COLO668 (cell line): ENCODE results near the gene NPAT.
A peak's percentile ranks its signal among the peaks of the same experiment; 100 is the strongest.
"Not testable (repeated sequence)": the region's sequence is repeated elsewhere in the genome, so short reads cannot be mapped to it uniquely, and the experiment has no call there.

ENCODE experiments used
- DNase-seq: peaks from one replicate; lab custom pipeline; 2025; ENCODE audit not compliant: unreplicated experiment; lab: John Stamatoyannopoulos, UW

Gene NPAT

DNA sequence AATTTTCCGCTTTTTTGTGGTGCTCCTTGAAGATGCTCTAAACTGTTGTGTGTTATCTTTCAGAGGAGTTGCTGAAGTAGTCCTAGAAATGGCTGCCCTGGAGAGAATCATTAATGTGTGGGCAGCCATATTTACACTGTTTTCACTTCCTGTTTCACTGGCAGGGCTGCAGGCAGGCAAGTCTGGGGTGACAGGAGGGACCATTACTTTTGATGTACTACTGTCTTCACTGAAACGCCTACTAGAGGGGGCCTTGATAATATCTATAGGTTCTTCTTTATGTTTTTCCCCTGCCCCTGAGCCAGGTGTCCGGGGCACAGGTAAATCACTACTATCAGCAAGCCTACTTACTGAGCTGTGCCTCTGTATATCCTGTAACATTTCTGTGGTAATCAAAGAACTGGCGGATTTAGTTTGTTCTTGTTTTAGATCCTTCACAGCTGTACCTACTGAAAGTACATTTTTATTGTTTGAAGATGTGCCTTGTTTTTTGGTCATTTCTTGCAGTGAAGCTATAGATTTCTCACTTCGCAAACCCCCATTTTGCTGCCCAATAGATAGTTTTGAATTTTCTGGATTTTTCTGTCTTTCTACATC is 61.4 kb downstream of the NPAT start:
- DNase-seq = no peak

DNA sequence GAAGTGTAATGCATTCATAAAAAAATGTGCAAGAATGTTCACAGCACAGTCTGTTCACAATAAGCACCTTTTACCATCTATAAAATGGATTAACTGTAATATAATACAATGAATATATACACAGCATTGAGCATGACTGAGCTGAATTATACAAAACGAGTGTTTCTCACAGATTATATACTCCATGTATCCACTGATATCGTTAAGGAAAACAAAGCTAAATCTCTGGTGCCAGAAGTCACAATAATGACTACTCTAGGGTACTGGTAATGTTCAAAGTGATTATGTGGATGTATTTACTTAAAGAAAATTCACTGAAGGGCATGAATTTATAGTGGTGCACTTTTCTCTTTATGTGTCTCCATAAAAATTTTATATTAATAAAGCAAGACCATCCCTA is 67.8 kb downstream of the NPAT start:
- DNase-seq = no peak

DNA sequence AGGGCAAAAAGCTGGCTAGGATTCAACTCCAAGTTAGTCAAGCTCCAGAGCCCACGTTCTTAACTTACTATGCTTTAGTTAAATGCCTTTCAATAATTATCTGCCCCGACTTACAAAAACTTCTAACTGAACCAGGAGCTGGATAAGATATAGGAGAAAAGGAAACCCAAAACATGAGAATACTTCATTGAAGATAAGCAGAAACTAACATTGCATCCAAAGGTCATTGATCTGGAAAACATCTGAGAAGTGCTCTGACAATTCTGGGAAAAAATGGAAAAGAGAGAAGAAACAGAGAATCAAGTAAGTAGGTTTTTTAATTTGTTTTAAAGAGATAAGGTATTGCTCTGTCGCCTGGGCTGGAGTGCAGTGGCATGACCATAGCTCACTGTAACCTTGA is 73.9 kb downstream of the NPAT start:
- DNase-seq = no peak

DNA sequence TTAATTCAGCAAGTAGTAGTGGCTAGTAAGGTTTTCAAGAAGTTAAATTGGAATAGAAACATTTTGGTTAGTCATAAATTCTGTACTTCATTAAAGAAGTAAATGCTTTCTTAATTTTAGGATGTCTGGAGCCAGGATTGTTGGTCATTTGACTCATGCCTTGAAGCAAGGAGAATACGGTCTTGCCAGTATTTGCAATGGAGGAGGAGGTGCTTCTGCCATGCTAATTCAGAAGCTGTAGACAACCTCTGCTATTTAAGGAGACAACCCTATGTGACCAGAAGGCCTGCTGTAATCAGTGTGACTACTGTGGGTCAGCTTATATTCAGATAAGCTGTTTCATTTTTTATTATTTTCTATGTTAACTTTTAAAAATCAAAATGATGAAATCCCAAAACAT is 75.3 kb downstream of the NPAT start:
- DNase-seq = no peak

DNA sequence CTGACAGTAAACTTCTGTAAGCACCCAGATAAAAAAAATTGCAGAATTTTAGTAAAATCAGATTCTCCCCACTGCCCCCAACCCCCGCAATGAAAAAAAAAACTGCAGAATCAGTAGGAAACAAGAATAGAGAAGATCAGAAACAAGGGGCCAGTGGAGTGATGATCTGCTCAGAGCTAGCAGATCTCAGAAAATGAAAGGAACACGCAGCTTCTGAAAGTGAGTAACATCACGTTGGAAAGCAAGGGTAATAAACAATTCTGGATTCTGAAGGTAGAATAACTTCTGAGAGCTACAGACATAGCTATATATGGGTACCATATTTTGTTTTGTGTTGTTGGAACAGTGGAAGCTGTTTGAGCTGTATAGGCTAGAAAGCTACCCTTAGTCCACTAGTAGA is 77.8 kb downstream of the NPAT start:
- no peak for DNase-seq

DNA sequence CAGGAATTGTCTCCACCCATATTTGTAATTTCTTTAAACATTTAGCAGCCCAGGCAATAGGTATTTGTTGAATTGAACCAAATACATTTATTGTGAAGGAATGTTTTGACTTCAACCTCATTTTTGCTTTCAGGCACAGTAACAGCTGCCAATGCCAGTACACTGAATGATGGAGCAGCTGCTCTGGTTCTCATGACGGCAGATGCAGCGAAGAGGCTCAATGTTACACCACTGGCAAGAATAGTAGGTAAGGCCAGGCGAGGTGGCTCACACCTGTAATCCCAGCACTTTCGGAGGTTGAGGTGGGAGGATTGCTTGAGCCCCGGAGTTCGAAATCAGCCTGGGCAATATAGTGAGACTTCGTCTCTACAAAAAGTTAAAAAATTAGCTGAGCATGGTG is 80.1 kb downstream of the NPAT start:
- no peak for DNase-seq

DNA sequence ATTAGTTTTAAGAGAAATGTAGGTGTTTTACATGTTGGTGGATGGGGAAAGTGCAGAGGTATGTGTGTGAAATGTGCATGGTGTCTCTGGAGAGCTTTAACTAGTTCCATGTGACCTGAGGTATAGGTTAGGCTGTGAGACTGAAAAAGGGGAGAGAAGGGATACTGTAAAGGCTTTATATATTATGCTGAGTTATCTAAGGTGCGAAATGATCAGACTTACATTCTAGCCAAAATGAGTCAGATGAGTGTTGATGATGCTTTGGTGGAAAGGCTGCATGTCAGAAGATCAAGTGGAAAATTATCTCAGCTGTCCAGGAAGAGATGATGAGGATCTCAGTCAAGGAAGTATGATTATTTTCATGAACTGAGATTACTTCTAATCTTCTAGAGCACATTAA is 85.2 kb downstream of the NPAT start:
- DNase-seq = no peak

DNA sequence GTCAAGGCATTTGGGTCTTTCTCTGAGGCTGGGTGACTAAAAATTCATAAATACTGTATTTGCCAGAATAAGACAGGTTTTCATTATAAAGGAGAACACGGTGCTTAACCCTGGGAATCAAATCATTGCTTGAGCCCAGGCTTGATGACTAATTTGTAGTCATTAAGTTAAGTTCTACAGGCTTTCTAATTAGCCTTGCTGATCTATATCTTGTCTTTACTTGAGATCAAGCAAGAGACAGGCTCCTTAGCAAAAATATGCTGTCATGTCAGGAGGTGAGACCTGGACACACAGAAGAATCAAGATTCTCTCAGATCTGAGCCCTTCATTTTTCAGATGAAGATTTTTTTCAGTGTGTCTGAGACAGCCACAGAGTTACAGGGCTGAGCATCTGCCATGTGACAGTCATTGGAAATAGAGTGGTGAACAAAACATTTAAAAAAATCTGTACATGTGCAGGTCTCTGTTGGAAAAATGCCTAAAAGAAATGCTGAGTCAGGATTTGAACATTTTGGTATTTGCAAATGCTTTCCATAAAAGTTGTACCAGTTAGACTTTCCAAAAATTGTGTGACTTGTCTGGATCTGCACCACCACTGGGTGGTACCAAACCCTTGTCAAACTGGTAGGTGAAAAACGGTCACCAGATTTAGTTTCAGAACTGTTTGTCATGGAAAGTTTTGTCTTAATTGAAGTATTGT is 86.4 kb downstream of the NPAT start:
- no peak for DNase-seq

DNA sequence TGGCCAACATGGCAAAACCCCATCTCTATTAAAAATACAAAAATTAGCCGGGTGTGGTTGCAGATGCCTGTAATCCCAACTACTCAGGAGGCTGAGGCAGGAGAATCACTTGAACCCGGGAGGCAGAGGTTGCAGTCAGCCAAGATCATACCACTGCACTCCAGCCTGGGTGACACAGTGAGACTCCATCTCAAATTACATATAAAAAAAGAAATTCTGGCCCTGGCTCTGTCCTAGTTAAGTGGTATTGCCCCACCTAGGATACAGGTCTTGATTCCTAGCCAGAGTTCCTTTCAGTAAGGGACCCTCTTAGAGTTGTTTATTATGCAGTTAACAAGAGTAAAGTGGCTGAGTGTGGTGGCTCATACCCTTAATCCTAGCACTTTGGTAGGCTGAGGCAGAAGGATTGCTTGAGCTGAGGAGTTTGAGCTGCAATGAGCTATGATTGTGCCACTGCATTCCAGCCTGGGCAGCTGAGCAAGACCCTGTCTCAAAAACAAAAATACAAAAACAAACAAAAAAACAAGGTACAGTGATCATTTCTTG is 89.4 kb downstream of the NPAT start:
- not testable (repeated sequence) for DNase-seq

DNA sequence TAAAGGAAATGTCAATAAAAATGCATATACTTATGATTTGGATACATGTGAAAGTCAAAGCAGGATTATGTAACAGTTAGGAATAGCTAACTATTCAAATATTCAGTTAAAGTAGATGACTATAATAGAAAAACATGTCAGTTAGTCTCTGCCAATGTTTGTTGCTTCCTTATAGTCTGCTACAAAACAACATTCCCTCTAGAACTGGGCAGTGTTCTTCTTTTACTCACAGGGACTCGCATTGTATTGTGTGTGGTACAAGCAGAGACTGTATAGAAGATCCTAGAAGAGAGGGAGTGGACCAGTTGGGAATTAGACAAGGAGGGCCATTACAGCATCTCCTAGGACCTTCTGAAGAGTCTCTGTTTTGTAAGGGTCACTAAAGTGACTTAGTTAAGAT is 90.4 kb downstream of the NPAT start:
- no peak for DNase-seq

DNA sequence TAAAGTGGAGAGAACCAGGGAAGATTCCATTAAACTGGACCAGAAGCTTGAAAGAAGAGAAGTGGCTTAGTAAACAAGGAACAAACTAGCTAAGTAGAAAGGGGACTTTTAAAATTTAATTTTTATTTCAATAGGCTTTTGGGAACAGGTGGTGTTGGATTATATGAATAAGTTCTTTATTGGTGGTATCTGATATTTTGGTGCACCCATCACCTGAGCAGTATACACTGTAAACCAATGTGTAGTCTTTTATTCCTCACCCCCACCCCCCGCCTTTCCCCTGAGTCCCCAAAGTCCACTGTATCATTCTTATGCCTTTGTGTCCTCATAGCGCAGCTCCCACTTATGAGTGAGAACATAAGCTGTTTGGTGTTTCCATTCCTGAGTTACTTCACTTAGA is 93.7 kb downstream of the NPAT start:
- no peak for DNase-seq

DNA sequence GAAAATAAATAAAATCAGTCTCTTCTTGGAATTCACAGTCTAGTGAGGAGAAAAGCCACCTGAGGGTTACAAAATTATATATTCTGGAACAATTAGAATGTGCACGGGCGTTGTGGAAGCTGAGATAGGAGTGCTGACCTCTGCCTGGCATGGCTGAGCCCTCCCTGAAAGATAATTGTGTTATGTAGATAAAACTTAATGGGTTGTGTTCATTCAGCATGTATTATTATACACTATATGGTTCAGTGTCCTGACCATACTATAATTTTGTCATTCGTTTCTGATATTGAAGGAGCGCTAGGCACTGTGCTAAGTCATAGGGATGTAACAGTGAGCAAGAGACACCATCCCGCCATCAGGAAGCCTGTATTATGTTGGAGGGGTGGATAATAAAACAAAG is 97.3 kb downstream of the NPAT start:
- DNase-seq = no peak

DNA sequence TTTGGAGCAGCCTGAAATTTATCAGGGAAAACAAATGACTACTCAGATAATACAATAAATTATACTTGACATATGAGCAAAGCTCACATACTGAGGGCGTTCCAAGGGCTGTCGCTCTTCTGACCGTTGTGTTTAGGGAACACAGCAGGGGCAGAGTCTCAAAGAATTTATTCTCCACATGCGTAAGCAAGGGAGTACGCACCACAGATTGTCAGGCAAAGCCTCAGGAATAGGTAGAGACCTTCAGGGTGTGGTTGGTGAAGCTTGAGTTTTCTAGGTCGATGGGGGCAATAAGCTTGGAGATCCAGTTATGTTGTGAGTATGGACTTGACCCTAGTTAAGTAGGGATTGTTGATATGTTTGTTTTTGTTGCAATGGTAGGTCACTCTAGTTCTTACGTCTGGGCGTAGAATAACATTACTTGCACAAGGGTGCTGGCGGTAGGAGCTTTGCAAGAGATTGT is 100.2 kb downstream of the NPAT start:
- DNase-seq = no peak

DNA sequence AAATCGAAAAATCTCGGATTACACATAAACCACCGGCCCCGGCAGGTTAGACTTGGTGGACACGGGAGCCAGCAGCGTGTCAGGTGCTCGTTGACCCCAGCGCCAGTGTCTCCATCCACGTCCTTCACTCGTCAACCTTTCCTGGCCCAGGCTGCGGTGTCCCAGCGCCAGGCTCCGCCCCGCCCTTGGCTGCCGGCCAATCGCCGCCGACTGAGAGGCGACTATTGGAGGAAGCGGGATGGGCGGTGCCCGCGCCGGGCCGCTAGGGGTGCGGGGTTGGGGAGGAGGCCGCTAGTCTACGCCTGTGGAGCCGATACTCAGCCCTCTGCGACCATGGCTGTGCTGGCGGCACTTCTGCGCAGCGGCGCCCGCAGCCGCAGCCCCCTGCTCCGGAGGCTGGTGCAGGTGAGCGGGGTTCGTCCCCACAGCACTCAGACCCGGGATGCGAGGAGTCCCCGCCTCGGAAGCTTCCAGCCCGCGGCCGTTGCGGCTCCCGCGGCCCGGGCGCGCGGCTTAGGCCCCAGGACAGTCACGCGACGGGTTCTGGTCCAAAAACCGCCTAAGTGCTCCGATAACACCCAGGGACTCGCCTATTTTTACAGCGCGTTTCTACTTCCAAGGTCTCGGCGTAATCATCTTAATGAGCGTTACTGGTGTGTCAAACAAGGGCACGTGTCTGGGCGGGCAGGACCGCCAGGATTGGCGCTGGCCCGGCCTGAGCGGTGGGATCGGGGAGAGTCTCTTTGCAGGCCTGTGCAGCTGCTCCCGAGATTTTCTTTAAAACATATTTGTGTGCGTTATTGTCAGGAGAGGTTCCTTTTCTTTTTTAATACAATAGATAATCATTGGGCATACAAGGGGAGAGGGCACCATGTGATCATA is 100.9 kb downstream of the NPAT start, which contains the start of gene ACAT1:
TSS of gene ACAT1 (plus strand) at position 294 of the 882 bp plus-strand sequence. CDS start at position 334, 40 bp downstream.
- peak; percentile 94 for DNase-seq

DNA sequence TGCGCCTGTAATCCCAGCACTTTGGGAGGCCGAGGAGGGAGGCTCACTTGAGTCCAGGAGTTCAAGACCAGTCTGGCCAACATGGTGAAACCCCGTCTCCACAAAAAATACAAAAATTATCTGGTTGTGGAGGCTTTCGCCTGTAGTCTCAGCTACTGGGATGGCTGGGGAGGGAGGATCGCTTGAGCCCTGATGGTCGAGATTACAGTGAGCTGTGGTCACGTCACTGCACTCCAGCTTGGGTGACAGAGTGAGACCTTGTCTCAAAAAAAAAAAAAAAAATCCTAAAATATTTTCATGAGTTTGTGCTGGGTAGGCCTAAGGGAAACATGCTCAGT is 101.5 kb downstream of the NPAT start:
- not testable (repeated sequence) for DNase-seq

DNA sequence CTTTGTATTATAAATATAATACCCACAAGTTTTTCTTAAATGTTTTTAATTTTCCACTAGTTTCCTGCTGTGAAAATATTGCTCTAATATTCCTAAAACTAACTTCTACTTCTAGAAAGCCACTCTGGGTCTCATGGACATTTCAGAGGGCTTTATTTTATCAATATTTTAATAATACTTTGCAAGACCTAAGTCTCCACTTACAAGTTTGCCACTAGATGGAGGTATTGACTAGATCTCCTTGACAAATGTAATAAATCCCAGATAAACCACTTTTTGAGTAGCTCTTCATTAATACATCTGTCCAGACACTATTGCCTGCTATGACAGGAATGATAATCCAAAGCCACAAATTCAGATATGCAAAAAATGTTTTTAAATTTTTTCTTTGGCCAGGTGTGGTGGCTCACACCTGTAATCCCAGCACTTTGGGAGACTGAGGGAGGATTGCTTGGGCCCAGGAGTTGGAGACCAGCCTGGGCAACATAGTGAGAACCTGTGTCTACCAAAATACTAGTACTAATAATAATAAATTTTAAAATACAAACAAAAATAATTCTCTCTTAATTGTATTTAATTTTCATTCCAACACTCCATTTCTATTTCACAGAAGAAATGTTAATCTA is 104.6 kb downstream of the NPAT start:
- DNase-seq = no peak

DNA sequence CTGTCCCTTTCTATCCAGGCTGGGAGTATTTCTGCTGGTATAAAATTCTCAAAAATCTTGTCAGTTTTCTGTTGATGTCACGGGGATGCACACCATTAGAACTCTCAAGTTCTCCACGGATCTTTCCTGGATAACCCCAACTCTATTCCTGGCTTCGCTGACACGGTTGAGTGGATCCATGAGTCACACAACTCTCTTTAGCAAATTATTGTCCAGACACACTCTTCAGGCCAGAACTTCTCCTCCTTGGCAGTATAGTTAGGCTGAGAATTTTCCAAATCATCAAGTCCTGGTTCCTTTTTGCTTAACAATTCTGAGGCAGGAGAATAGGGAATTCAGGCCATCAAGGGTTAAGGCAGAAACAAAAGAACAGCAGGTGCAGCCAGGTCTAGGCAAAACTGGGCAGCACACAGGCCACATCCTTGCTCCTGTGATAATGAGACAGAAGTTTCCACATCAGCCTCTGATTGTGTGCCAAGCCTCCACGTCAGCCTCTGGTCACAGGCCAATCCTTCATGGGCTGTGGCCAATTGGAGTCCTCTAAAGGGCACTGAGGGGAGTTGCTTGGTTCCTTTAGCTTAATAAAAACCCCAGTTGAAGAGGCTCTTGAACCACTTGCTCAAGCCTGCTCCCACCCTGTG is 106.8 kb downstream of the NPAT start:
- peak; percentile 49 for DNase-seq

DNA sequence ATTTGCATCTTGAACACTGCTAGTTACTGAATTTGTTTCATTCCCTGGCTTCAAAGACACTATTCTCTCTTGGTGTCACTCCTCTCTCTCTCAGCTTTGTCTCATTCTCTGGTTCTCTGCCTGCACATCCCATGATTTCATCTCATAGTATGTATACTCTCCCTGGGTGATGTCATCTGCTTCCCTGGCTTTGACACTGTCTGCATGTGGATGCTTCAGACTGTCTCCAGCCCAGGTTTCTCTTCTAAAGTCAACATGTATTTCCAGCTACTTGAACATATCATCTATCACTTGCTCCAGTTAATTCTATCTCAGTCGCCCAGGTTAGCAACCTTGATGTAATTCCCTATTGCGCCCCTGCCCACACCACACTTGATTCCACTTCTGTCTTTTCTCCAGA is 110.4 kb downstream of the NPAT start:
- DNase-seq = no peak

DNA sequence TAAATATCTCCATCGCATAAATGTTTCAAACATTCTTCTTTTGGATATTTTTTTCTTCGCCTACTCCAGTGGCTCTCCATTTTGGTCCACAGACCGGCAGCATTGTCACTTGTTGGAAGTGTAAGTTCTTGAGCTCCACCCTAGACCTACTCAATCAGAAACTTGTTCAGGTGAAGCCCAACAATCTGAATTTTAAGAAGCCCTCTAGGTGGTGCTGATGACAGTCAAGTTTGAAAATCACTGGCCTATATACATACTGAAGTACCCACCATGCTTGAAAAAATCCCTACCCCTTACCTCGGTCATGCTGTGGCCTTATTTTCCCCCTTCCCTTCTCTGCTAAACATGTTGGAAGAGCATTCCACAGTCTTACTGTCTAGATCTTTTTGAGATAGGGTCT is 111.3 kb downstream of the NPAT start:
- DNase-seq = no peak
